C4-2B (cell line): ENCODE measurements around the gene PLGRKT.

ENCODE experiments used
- CTCF ChIP-seq: fragments of 450-650 bp; conservative IDR thresholded peaks from 2 replicates; pipeline ENCODE4 v1.5.1; 2017; ENCODE audit warnings: mild to moderate bottlenecking
- ZFX ChIP-seq: fragments of 450-650 bp; IDR thresholded peaks from 2 replicates; pipeline ENCODE4 v1.6.1; 2017

- TF ChIP-seq CTCF (no peak), ZFX (no peak)
Measured at GRCh38 chr9:5430912-5431311, 6.8 kb downstream of the PLGRKT start.
